IMR-90 (cell line): ENCODE measurements around the gene TMEM114. TPM values are rescaled to one million over a fixed set of nuclear protein-coding genes. Genes with fewer than 3 reads are reported as not detected.
A peak's percentile ranks its signal among the peaks of the same experiment; 100 is the strongest.

Source experiments
- ATAC-seq: fragments of 200-7000 bp; cut with Tn5 transposase; 2 replicates; pipeline ENCODE4 v1.9.1; 2020; ENCODE audit warnings: low read depth, mild to moderate bottlenecking, moderate library complexity
- BruUV-seq: library from RNA; stranded (reverse); fragments of 400-500 nt; replicated peaks from 2 replicates; lab custom pipeline; 2021; lab: Mats Ljungman, UMichigan
- CTCF ChIA-PET: fragments of 300-600 bp; formaldehyde crosslinking; extraction: SDS; loops from one replicate; lab custom pipeline; 2021; ENCODE audit warnings: antibody characterized with exemption; lab: Yijun Ruan, JAX
- POLR2A ChIA-PET: fragments of 300-600 bp; sonication (Branson Sonifier 250); formaldehyde crosslinking; loops from one replicate; lab custom pipeline; 2022; ENCODE audit warnings: antibody characterized with exemption; ENCODE audit not compliant: unreplicated experiment; lab: Charles Lee
- DNase-seq: peaks from one replicate; pipeline ENCODE4 v3.0.0; 2013
- H2AFZ ChIP-seq: replicated peaks from 2 replicates; pipeline ENCODE3; 2013; ENCODE audit warnings: low read length, mild to moderate bottlenecking; ENCODE audit not compliant: poor library complexity
- H2AK5ac ChIP-seq: 2 replicates; pipeline ENCODE4 v1.6.1; 2013; ENCODE audit warnings: low read depth, low read length, inconsistent platforms
- H2AK9ac ChIP-seq: replicated peaks from 2 replicates; pipeline ENCODE3; 2013; ENCODE audit warnings: mild to moderate bottlenecking, low read depth, low read length, moderate library complexity; ENCODE audit not compliant: poor library complexity
- H2BK120ac ChIP-seq: 2 replicates; pipeline ENCODE4 v1.6.1; 2013; ENCODE audit warnings: low read depth, low read length, inconsistent platforms
- H2BK15ac ChIP-seq: 3 replicates; pipeline ENCODE4 v1.6.1; 2013; ENCODE audit warnings: low read depth, low read length, inconsistent platforms
- H2BK20ac ChIP-seq: 2 replicates; pipeline ENCODE4 v1.6.1; 2013; ENCODE audit warnings: low read depth, mild to moderate bottlenecking, inconsistent platforms, low read length, moderate library complexity
- H2BK5ac ChIP-seq: 2 replicates; pipeline ENCODE4 v1.6.1; 2013; ENCODE audit warnings: mild to moderate bottlenecking, low read depth, low read length, inconsistent platforms; ENCODE audit not compliant: poor library complexity, severe bottlenecking
- H3K14ac ChIP-seq: replicated peaks from 2 replicates; pipeline ENCODE4 v1.6.1; 2013; ENCODE audit warnings: low read depth, low read length, inconsistent platforms
- H3K18ac ChIP-seq: 2 replicates; pipeline ENCODE4 v1.6.1; 2013; ENCODE audit warnings: low read depth, low read length, control low read depth
- H3K23ac ChIP-seq: 2 replicates; pipeline ENCODE4 v1.6.1; 2013; ENCODE audit warnings: low read depth, low read length, inconsistent platforms
- H3K27ac ChIP-seq: 2 replicates; pipeline ENCODE4 v1.5.1; 2013; ENCODE audit warnings: mild to moderate bottlenecking, control low read depth, low read length; ENCODE audit not compliant: insufficient read depth
- H3K27me3 ChIP-seq: 2 replicates; pipeline ENCODE4 v1.6.1; 2013; ENCODE audit warnings: low read length; ENCODE audit not compliant: control insufficient read depth, insufficient read depth
- H3K36me3 ChIP-seq: 2 replicates; pipeline ENCODE4 v1.6.1; 2013; ENCODE audit warnings: low read length, mixed read lengths; ENCODE audit not compliant: control insufficient read depth, insufficient read depth
- H3K4ac ChIP-seq: 2 replicates; pipeline ENCODE4 v1.6.1; 2013; ENCODE audit warnings: low read depth, low read length, inconsistent platforms
- H3K4me1 ChIP-seq: 2 replicates; pipeline ENCODE4 v1.6.1; 2013; ENCODE audit warnings: low read length, mixed read lengths; ENCODE audit not compliant: control insufficient read depth, insufficient read depth
- H3K4me2 ChIP-seq: 2 replicates; pipeline ENCODE4 v1.6.1; 2013; ENCODE audit warnings: low read depth, mild to moderate bottlenecking, control low read depth, low read length, moderate library complexity
- H3K4me3 ChIP-seq: 2 replicates; pipeline ENCODE4 v1.5.1; 2013; ENCODE audit warnings: low read depth, mild to moderate bottlenecking, control low read depth, low read length, moderate library complexity; ENCODE audit not compliant: insufficient read depth
- H3K56ac ChIP-seq: 2 replicates; pipeline ENCODE4 v1.6.1; 2013; ENCODE audit warnings: low read length, inconsistent platforms; ENCODE audit not compliant: insufficient read depth; ENCODE audit errors: extremely low read depth
- H3K79me1 ChIP-seq, 2 experiments: 2 replicates each; pipeline ENCODE4 v1.6.1; 2013; ENCODE audit warnings: low read length in 2 of 2, inconsistent platforms in 1 of 2, low read depth in 1 of 2
- H3K9ac ChIP-seq: 2 replicates; pipeline ENCODE4 v1.6.1; 2013; ENCODE audit warnings: low read depth, low read length, control low read depth
- H3K9me1 ChIP-seq: 2 replicates; pipeline ENCODE4 v1.6.1; 2013; ENCODE audit warnings: low read length, inconsistent platforms; ENCODE audit not compliant: insufficient read depth
- H3K9me3 ChIP-seq: 2 replicates; pipeline ENCODE4 v1.6.1; 2013; ENCODE audit warnings: low read length; ENCODE audit not compliant: control insufficient read depth, insufficient read depth
- H4K20me1 ChIP-seq: 2 replicates; pipeline ENCODE4 v1.6.1; 2013; ENCODE audit warnings: low read length, inconsistent platforms; ENCODE audit not compliant: insufficient read depth
- H4K5ac ChIP-seq: 2 replicates; pipeline ENCODE4 v1.6.1; 2013; ENCODE audit warnings: mild to moderate bottlenecking, low read depth, low read length, control low read depth
- H4K8ac ChIP-seq, 2 experiments: 2 replicates each; pipeline ENCODE4 v1.6.1; 2013; ENCODE audit warnings: low read depth in 2 of 2, low read length in 2 of 2, control low read depth in 1 of 2, inconsistent platforms in 1 of 2
- H4K91ac ChIP-seq: 2 replicates; pipeline ENCODE4 v1.6.1; 2013; ENCODE audit warnings: low read depth, low read length, inconsistent platforms; ENCODE audit not compliant: insufficient read depth
- CTCF ChIP-seq: conservative IDR thresholded peaks from 2 replicates; pipeline ENCODE4 v1.5.1; 2012; ENCODE audit warnings: mild to moderate bottlenecking, low read depth, low read length, improper control_type of control experiment
- FOS ChIP-seq: fragments of 150-350 bp; IDR thresholded peaks from 2 replicates; pipeline ENCODE4 v1.6.1; 2016; ENCODE audit warnings: low read depth, low read length
- MAFK ChIP-seq: IDR thresholded peaks from 2 replicates; pipeline ENCODE4 v1.6.1; 2012; ENCODE audit warnings: low read depth, low read length, improper control_type of control experiment
- RAD21 ChIP-seq: IDR thresholded peaks from 2 replicates; pipeline ENCODE4 v1.6.1; 2012; ENCODE audit warnings: low read length, improper control_type of control experiment
- SMC3 ChIP-seq: fragments of 150-350 bp; IDR thresholded peaks from 2 replicates; pipeline ENCODE4 v1.6.1; 2016; ENCODE audit warnings: low read depth, mild to moderate bottlenecking, antibody characterized with exemption, low read length, moderate library complexity
- WGBS, 2 experiments: methylation state at CpG; one replicate each; pipeline versions ENCODE4 v1.1.5 to v1.1.7; 2013; ENCODE audit warnings: missing lambda C conversion rate in 2 of 2; ENCODE audit not compliant: insufficient read length in 1 of 2; ENCODE audit errors: extremely low coverage in 2 of 2; 5-methylcytosine and 5-hydroxymethylcytosine counted together
- dilution Hi-C: fragments of 300-500 bp; cut with HindIII; formaldehyde crosslinking; loops from one replicate; pipeline ENCODE4 v1.14.3; 2018; ENCODE audit warnings: low sequenced_read_pairs; ENCODE audit not compliant: unreplicated experiment
- in situ Hi-C: fragments of 300-500 bp; cut with MboI; formaldehyde crosslinking; loops from 3 replicates; pipeline ENCODE4 v1.14.3; 2019; ENCODE audit warnings: low sequenced_read_pairs, inconsistent platforms, mixed read lengths
- intact Hi-C: fragments of 100-400 bp; cut with micrococcal nuclease; formaldehyde crosslinking; loops from 2 replicates; pipeline ENCODE4 v1.10.0; 2022
- polyA plus RNA-seq, 3 experiments: library from polyadenylated mRNA; depleted of rRNA; stranded (reverse); fragments of >200 nt; gene quantifications; 2 replicates each; pipeline ENCODE4 v1.2.3, GENCODE V29; 2012; ENCODE audit warnings: low replicate concordance in 1 of 3
- total RNA-seq: library from RNA; depleted of rRNA; stranded (reverse); fragments of >200 nt; gene quantifications from 2 replicates; pipeline ENCODE4 v1.2.3, GENCODE V29; 2012

Gene TMEM114
- total and polyA plus RNA-seq, 2 of the 4 experiments (the other 2 are of a cell fraction), result not detected

DNA sequence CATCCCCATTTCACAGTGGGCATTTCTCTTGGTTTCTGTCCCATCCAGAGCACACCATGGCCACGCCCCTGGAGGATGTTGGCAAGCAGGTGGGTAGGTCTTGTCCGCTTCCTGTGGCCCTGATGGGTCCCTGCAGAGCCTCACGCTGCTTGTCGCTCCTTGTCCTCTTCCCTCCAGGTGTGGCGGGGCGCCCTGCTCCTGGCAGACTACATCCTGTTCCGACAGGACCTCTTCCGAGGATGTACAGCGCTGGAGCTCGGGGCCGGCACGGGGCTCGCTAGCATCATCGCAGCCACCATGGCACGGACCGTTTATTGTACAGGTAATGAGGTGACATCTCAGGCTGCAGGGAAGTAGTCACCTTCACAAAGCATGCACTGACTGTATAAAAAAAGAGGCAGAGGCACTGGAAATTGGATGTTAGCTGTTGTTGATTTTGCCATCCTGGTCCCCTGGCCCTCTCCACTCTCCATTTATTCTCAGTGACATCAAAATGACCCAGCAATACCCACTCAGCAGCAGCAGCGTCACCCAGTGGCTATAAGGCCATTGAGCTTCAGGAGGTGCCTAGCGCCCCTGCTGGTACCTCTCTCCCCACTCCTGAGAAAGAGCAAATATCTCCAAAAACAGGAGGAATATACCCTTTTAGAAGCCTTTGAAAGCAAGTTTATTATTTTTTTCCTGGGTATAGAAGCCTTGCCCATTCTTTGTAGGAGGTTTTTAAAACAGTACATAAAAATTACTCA is 44.9 kb upstream of the TMEM114 start:
- Histone ChIP-seq H2AFZ (no peak overlapping the region), H2BK5ac (no peak overlapping the region), H3K4me3 (no peak overlapping the region), H3K27ac (no peak overlapping the region), H3K9me1 (no peaks in the 10 kb centered on the region), H3K79me1 (peaks cover 0 to 3% of the 10 kb centered on the region in 2 experiments; a peak in 3 of 4 replicates), H3K36me3 (peaks cover 65% of the 10 kb centered on the region), H4K8ac (no peak overlapping the region), H2BK20ac (no peak overlapping the region), H4K5ac (no peak overlapping the region), H3K23ac (no peak overlapping the region), H2AK9ac (no peak overlapping the region), H3K4me2 (no peak overlapping the region), H2BK15ac (no peak overlapping the region), H3K9me3 (no peaks in the 10 kb centered on the region), H3K14ac (no peak overlapping the region), H3K27me3 (no peaks in the 10 kb centered on the region), H3K4me1 (no peaks in the 10 kb centered on the region), H3K18ac (no peak overlapping the region), H4K20me1 (peaks cover 4% of the 10 kb centered on the region; the same call in 1 of the 2 replicates), H2BK120ac (no peak overlapping the region), H3K56ac (no peak overlapping the region), H3K9ac (no peak overlapping the region), H2AK5ac (no peak overlapping the region), H4K91ac (no peak overlapping the region), H3K4ac (no peak overlapping the region)
- ATAC-seq (peak; percentile 49; the same call in 1 of the 2 replicates), DNase-seq (peak; percentile 28)
- no TSS peak for BruUV-seq
- POLR2A ChIA-PET, result no interaction called here
- intact Hi-C loops, result loop anchor here (1.0 kb wide), 1 partner anchor 68 kb away; no protein-coding TSS in a partner anchor
- in situ Hi-C loops, result no loop called here
- whole genome bisulfite sequencing, 2 experiments, result 82% methylated on average over 6 of the region's 18 CpGs; no CpG with 5 or more reads in 1 of the 2 experiments
- dilution Hi-C loops, result no loop called here
- CTCF ChIA-PET, result interaction anchor here (1.0 to 1.3 kb wide), 2 partner anchors 16 to 67 kb away, joined by 3 to 4 read pairs; no protein-coding TSS in a partner anchor
- no peak for TF ChIP-seq MAFK
- peak; percentile 83 for TF ChIP-seq CTCF
- peak; percentile 60 for TF ChIP-seq RAD21
- peak; percentile 48 for TF ChIP-seq SMC3
- no peak for TF ChIP-seq FOS
